HEK293 (cell line): Measurements from ENCODE around the gene SSR1.

ENCODE experiments used
- CTCF ChIA-PET: fragments of 350-600 bp; formaldehyde crosslinking; extraction: SDS; loops from one replicate; lab custom pipeline; 2021; ENCODE audit warnings: antibody characterized with exemption; lab: Yijun Ruan, JAX
- POLR2A ChIA-PET: fragments of 300-600 bp; formaldehyde crosslinking; extraction: SDS; loops from one replicate; lab custom pipeline; 2020; ENCODE audit warnings: antibody characterized with exemption, inconsistent platforms; lab: Yijun Ruan, JAX
- H3K27ac ChIP-seq: fragments of 200-500 bp; sonication (Bioruptor generic); 2 replicates; pipeline ENCODE4 v1.5.1; 2014; ENCODE audit warnings: low read depth, low read length, control low read depth, inconsistent platforms; ENCODE audit errors: extremely low read depth
- H3K36me3 ChIP-seq, 2 experiments: fragments of 200-500 bp in 1 of 2; sonication (Bioruptor generic) in 1 of 2; 1 replicate in 1 of 2; 2 replicates in 1 of 2; pipeline ENCODE4 v1.5.1; 2014 to 2017; ENCODE audit warnings: inconsistent platforms in 2 of 2, low read length in 2 of 2; ENCODE audit not compliant: control insufficient read depth in 2 of 2, insufficient read depth in 1 of 2
- H3K4me1 ChIP-seq: fragments of 200-500 bp; sonication (Bioruptor generic); 2 replicates; pipeline ENCODE4 v1.5.1; 2014; ENCODE audit warnings: mild to moderate bottlenecking, low read length, inconsistent platforms; ENCODE audit not compliant: control insufficient read depth, insufficient read depth
- H3K4me3 ChIP-seq: 2 replicates; pipeline ENCODE4 v1.5.1; 2011; ENCODE audit warnings: low read depth, mild to moderate bottlenecking, control low read depth, low read length, moderate library complexity
- H3K9me3 ChIP-seq: fragments of 200-500 bp; sonication (Bioruptor generic); 2 replicates; pipeline ENCODE4 v1.5.1; 2014; ENCODE audit warnings: low read depth, low read length, inconsistent platforms; ENCODE audit not compliant: control insufficient read depth, insufficient read depth
- IKZF3 ChIP-seq: fragments of 450-650 bp; IDR thresholded peaks from 2 replicates; pipeline ENCODE4 v1.5.0; 2018; ENCODE audit warnings: missing biosample characterization, mild to moderate bottlenecking, missing genetic modification characterization, moderate library complexity
- KLF8 ChIP-seq: fragments of 450-650 bp; formaldehyde crosslinking; IDR thresholded peaks from 2 replicates; pipeline ENCODE4 v1.5.1; 2016; ENCODE audit warnings: missing biosample characterization, missing genetic modification characterization
- ZBTB49 ChIP-seq: fragments of 450-650 bp; formaldehyde crosslinking; IDR thresholded peaks from 2 replicates; pipeline ENCODE4 v1.5.1; 2016; ENCODE audit warnings: missing biosample characterization, missing genetic modification characterization, low read depth
- ZIC2 ChIP-seq: fragments of 450-650 bp; formaldehyde crosslinking; IDR thresholded peaks from 2 replicates; pipeline ENCODE4 v1.5.1; 2016; ENCODE audit warnings: missing biosample characterization, missing genetic modification characterization
- ZNF121 ChIP-seq: fragments of 450-650 bp; formaldehyde crosslinking; IDR thresholded peaks from 2 replicates; pipeline ENCODE4 v1.5.1; 2016; ENCODE audit warnings: missing biosample characterization, missing genetic modification characterization
- ZNF394 ChIP-seq: fragments of 450-650 bp; formaldehyde crosslinking; IDR thresholded peaks from 2 replicates; pipeline ENCODE4 v1.5.1; 2016; ENCODE audit warnings: missing biosample characterization, missing genetic modification characterization, mild to moderate bottlenecking, moderate library complexity, borderline replicate concordance
- ZNF416 ChIP-seq: fragments of 450-650 bp; formaldehyde crosslinking; IDR thresholded peaks from 2 replicates; pipeline ENCODE4 v1.5.1; 2016; ENCODE audit warnings: missing biosample characterization, missing genetic modification characterization
- ZNF433 ChIP-seq: fragments of 450-650 bp; formaldehyde crosslinking; IDR thresholded peaks from 2 replicates; pipeline ENCODE4 v1.5.1; 2016; ENCODE audit warnings: missing biosample characterization, missing genetic modification characterization, low read depth
- ZNF449 ChIP-seq: fragments of 450-650 bp; formaldehyde crosslinking; IDR thresholded peaks from 2 replicates; pipeline ENCODE4 v1.5.1; 2017; ENCODE audit warnings: missing biosample characterization, mild to moderate bottlenecking, missing genetic modification characterization, moderate library complexity
- ZNF48 ChIP-seq: fragments of 450-650 bp; formaldehyde crosslinking; IDR thresholded peaks from 2 replicates; pipeline ENCODE4 v1.5.1; 2016; ENCODE audit warnings: missing biosample characterization, missing genetic modification characterization
- ZNF530 ChIP-seq: fragments of 450-650 bp; formaldehyde crosslinking; IDR thresholded peaks from 2 replicates; pipeline ENCODE4 v1.5.1; 2016; ENCODE audit warnings: low read depth, missing biosample characterization, missing genetic modification characterization
- ZNF548 ChIP-seq: fragments of 450-650 bp; formaldehyde crosslinking; IDR thresholded peaks from 2 replicates; pipeline ENCODE4 v1.5.1; 2016; ENCODE audit warnings: missing biosample characterization, missing genetic modification characterization
- ZNF560 ChIP-seq: fragments of 450-650 bp; formaldehyde crosslinking; IDR thresholded peaks from 2 replicates; pipeline ENCODE4 v1.5.1; 2017; ENCODE audit warnings: missing biosample characterization, missing genetic modification characterization, borderline replicate concordance
- ZNF571 ChIP-seq: fragments of 450-650 bp; formaldehyde crosslinking; IDR thresholded peaks from 2 replicates; pipeline ENCODE4 v1.5.0; 2017; ENCODE audit warnings: missing biosample characterization, missing genetic modification characterization
- ZNF580 ChIP-seq: fragments of 450-650 bp; formaldehyde crosslinking; IDR thresholded peaks from 2 replicates; pipeline ENCODE4 v1.5.1; 2016; ENCODE audit warnings: missing biosample characterization, missing genetic modification characterization
- ZNF624 ChIP-seq: fragments of 450-650 bp; formaldehyde crosslinking; IDR thresholded peaks from 2 replicates; pipeline ENCODE4 v1.5.1; 2017; ENCODE audit warnings: missing biosample characterization, missing genetic modification characterization
- ZNF629 ChIP-seq: fragments of 450-650 bp; formaldehyde crosslinking; IDR thresholded peaks from 2 replicates; pipeline ENCODE4 v1.5.1; 2017; ENCODE audit warnings: missing biosample characterization, missing genetic modification characterization
- ZNF658 ChIP-seq: fragments of 450-650 bp; formaldehyde crosslinking; IDR thresholded peaks from 2 replicates; pipeline ENCODE4; 2016; ENCODE audit warnings: missing biosample characterization, missing genetic modification characterization
- ZNF670 ChIP-seq: fragments of 450-650 bp; formaldehyde crosslinking; IDR thresholded peaks from 2 replicates; pipeline ENCODE4 v1.5.1; 2016; ENCODE audit warnings: missing biosample characterization, missing genetic modification characterization, low read depth
- ZNF76 ChIP-seq: fragments of 450-650 bp; formaldehyde crosslinking; IDR thresholded peaks from 2 replicates; pipeline ENCODE4; 2016; ENCODE audit warnings: low read depth, missing biosample characterization, missing genetic modification characterization, borderline replicate concordance
- ZNF768 ChIP-seq: fragments of 450-650 bp; formaldehyde crosslinking; IDR thresholded peaks from 2 replicates; pipeline ENCODE4 v1.5.1; 2018; ENCODE audit warnings: missing biosample characterization, mild to moderate bottlenecking, missing genetic modification characterization
- ZNF785 ChIP-seq: fragments of 450-650 bp; formaldehyde crosslinking; IDR thresholded peaks from 2 replicates; pipeline ENCODE4 v1.5.1; 2016; ENCODE audit warnings: missing biosample characterization, missing genetic modification characterization
- TF ChIP-seq, protein P1 (sequence below): fragments of 450-650 bp; formaldehyde crosslinking; IDR thresholded peaks from 2 replicates; pipeline ENCODE4 v1.5.1; 2017; ENCODE audit warnings: missing biosample characterization, missing genetic modification characterization
- TF ChIP-seq, protein P2 (sequence below): fragments of 450-650 bp; IDR thresholded peaks from 2 replicates; pipeline ENCODE4 v1.5.1; 2018; ENCODE audit warnings: missing biosample characterization, missing genetic modification characterization

Gene SSR1

DNA sequence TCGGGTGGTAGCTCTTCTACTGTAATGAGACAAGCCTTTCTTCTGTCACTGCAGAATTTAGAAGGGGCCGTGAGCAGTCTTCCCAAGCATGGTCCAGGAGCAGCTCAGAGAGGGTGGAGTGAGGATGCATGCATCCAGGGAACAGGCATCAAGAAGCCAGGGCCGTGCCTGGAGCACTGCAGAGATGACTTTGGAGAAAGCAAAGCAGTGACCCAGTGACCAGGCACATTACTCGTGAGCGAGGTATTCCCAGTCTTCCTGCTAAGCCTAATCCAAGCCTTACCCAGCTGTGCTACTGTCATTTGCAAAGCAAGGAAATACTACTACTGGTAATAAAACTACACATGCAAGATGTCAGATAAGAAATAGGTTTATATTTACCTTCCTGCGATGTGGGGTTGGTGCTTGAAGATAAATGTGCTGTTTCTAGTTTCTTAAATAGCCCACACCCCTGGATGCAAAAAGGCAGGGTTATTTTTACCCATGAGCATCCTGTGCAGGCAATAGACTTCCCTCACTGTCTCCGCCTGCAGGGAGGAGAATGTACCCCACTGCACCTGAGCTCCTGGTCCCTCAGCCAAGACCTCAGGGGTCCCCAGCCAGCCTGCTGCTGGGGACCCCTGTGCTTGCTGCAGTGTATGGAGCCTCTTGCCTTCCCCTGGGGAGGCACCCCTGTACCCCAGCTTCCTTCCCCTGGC, 62.9 kb downstream of the SSR1 start:
- H3K36me3 ChIP-seq: peaks cover 5 to 58% of the 10 kb centered on the region in 2 experiments; a peak in 2 of 3 replicates
- CTCF ChIA-PET: interaction anchor here (0.5 to 1.9 kb wide), 7 partner anchors 15 to 554 kb away, joined by 3 to 6 read pairs (median 4); no protein-coding TSS in a partner anchor
- H3K27ac ChIP-seq: no peak overlapping the region
- no peak overlapping the region for H3K4me3 ChIP-seq
- POLR2A ChIA-PET: interaction anchor here (1.7 kb wide), 1 partner anchor 11 kb away, joined by 3 read pairs; no protein-coding TSS in a partner anchor
- H3K9me3 ChIP-seq: no peaks in the 10 kb centered on the region
- no peaks in the 10 kb centered on the region for H3K4me1 ChIP-seq
- TF ChIP-seq, protein P1, sequence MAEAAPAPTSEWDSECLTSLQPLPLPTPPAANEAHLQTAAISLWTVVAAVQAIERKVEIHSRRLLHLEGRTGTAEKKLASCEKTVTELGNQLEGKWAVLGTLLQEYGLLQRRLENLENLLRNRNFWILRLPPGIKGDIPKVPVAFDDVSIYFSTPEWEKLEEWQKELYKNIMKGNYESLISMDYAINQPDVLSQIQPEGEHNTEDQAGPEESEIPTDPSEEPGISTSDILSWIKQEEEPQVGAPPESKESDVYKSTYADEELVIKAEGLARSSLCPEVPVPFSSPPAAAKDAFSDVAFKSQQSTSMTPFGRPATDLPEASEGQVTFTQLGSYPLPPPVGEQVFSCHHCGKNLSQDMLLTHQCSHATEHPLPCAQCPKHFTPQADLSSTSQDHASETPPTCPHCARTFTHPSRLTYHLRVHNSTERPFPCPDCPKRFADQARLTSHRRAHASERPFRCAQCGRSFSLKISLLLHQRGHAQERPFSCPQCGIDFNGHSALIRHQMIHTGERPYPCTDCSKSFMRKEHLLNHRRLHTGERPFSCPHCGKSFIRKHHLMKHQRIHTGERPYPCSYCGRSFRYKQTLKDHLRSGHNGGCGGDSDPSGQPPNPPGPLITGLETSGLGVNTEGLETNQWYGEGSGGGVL (tag by site-specific recombination): no peak
- TF ChIP-seq ZNF560 (no peak), ZNF530 (no peak), KLF8 (tag by site-specific recombination) (no peak), ZNF449 (no peak), ZNF785 (no peak), ZNF670 (tag by site-specific recombination) (no peak), ZNF416 (no peak), ZNF76 (tag by site-specific recombination) (no peak), ZNF548 (tag by site-specific recombination) (no peak), ZNF629 (tag by site-specific recombination) (no peak)

DNA sequence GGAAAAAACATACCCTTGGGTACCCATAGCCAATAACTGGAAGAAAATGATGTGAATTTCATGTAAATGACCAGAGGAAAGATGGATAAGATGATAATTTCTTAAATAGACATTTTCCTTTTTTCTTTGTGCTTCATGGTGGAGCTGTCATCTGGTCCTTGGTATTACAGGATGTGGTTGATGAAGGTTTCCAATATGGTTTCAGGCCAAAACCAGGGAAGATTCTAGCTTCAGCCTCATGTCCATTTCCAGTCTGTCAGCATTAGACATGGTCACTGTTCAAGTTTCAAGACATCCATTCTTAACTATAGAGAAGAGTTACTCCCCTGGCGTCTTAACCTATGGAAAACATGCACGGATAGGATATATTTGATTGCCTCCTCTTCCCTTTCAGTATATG, 63.6 kb downstream of the SSR1 start:
- POLR2A ChIA-PET: interaction anchor here (1.7 kb wide), 1 partner anchor 11 kb away, joined by 3 read pairs; no protein-coding TSS in a partner anchor
- CTCF ChIA-PET: interaction anchor here (0.5 to 1.9 kb wide), 5 partner anchors 11 to 553 kb away, joined by 3 to 5 read pairs (median 4); no protein-coding TSS in a partner anchor
- H3K4me1 ChIP-seq: no peaks in the 10 kb centered on the region
- H3K4me3 ChIP-seq: no peak overlapping the region
- peaks cover 5 to 62% of the 10 kb centered on the region in 2 experiments; a peak in 2 of 3 replicates for H3K36me3 ChIP-seq
- no peak overlapping the region for H3K27ac ChIP-seq
- no peaks in the 10 kb centered on the region for H3K9me3 ChIP-seq
- TF ChIP-seq ZBTB49 (tag by site-specific recombination) (no peak), ZNF580 (no peak), ZIC2 (tag by site-specific recombination) (no peak), ZNF433 (tag by site-specific recombination) (no peak), ZNF48 (tag by site-specific recombination) (no peak), ZNF768 (tag by site-specific recombination) (no peak), ZNF624 (tag by site-specific recombination) (no peak), ZNF121 (tag by site-specific recombination) (no peak), IKZF3 (tag by site-specific recombination) (no peak), ZNF658 (no peak), ZNF571 (no peak), ZNF394 (tag by site-specific recombination) (no peak)
- TF ChIP-seq, protein P2, sequence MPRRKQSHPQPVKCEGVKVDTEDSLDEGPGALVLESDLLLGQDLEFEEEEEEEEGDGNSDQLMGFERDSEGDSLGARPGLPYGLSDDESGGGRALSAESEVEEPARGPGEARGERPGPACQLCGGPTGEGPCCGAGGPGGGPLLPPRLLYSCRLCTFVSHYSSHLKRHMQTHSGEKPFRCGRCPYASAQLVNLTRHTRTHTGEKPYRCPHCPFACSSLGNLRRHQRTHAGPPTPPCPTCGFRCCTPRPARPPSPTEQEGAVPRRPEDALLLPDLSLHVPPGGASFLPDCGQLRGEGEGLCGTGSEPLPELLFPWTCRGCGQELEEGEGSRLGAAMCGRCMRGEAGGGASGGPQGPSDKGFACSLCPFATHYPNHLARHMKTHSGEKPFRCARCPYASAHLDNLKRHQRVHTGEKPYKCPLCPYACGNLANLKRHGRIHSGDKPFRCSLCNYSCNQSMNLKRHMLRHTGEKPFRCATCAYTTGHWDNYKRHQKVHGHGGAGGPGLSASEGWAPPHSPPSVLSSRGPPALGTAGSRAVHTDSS: no peak
